IMR-90 (cell line): ENCODE measurements around the gene SLC39A6. TPM values are rescaled to one million over a fixed set of nuclear protein-coding genes. Genes with fewer than 3 reads are reported as not detected.
A peak's percentile ranks its signal among the peaks of the same experiment; 100 is the strongest.

ENCODE experiments used
- ATAC-seq: fragments of 200-7000 bp; cut with Tn5 transposase; 2 replicates; pipeline ENCODE4 v1.9.1; 2020; ENCODE audit warnings: low read depth, mild to moderate bottlenecking, moderate library complexity
- BruUV-seq: library from RNA; stranded (reverse); fragments of 400-500 nt; replicated peaks from 2 replicates; lab custom pipeline; 2021; lab: Mats Ljungman, UMichigan
- CTCF ChIA-PET: fragments of 300-600 bp; formaldehyde crosslinking; extraction: SDS; loops from one replicate; lab custom pipeline; 2021; ENCODE audit warnings: antibody characterized with exemption; lab: Yijun Ruan, JAX
- POLR2A ChIA-PET: fragments of 300-600 bp; sonication (Branson Sonifier 250); formaldehyde crosslinking; loops from one replicate; lab custom pipeline; 2022; ENCODE audit warnings: antibody characterized with exemption; ENCODE audit not compliant: unreplicated experiment; lab: Charles Lee
- DNase-seq: peaks from one replicate; pipeline ENCODE4 v3.0.0; 2013
- H2AFZ ChIP-seq: replicated peaks from 2 replicates; pipeline ENCODE3; 2013; ENCODE audit warnings: low read length, mild to moderate bottlenecking; ENCODE audit not compliant: poor library complexity
- H2AK5ac ChIP-seq: 2 replicates; pipeline ENCODE4 v1.6.1; 2013; ENCODE audit warnings: low read depth, low read length, inconsistent platforms
- H2AK9ac ChIP-seq: replicated peaks from 2 replicates; pipeline ENCODE3; 2013; ENCODE audit warnings: mild to moderate bottlenecking, low read depth, low read length, moderate library complexity; ENCODE audit not compliant: poor library complexity
- H2BK120ac ChIP-seq: 2 replicates; pipeline ENCODE4 v1.6.1; 2013; ENCODE audit warnings: low read depth, low read length, inconsistent platforms
- H2BK15ac ChIP-seq: 3 replicates; pipeline ENCODE4 v1.6.1; 2013; ENCODE audit warnings: low read depth, low read length, inconsistent platforms
- H2BK20ac ChIP-seq: 2 replicates; pipeline ENCODE4 v1.6.1; 2013; ENCODE audit warnings: low read depth, mild to moderate bottlenecking, inconsistent platforms, low read length, moderate library complexity
- H2BK5ac ChIP-seq: 2 replicates; pipeline ENCODE4 v1.6.1; 2013; ENCODE audit warnings: mild to moderate bottlenecking, low read depth, low read length, inconsistent platforms; ENCODE audit not compliant: poor library complexity, severe bottlenecking
- H3K14ac ChIP-seq: replicated peaks from 2 replicates; pipeline ENCODE4 v1.6.1; 2013; ENCODE audit warnings: low read depth, low read length, inconsistent platforms
- H3K18ac ChIP-seq: 2 replicates; pipeline ENCODE4 v1.6.1; 2013; ENCODE audit warnings: low read depth, low read length, control low read depth
- H3K23ac ChIP-seq: 2 replicates; pipeline ENCODE4 v1.6.1; 2013; ENCODE audit warnings: low read depth, low read length, inconsistent platforms
- H3K27ac ChIP-seq: 2 replicates; pipeline ENCODE4 v1.5.1; 2013; ENCODE audit warnings: mild to moderate bottlenecking, control low read depth, low read length; ENCODE audit not compliant: insufficient read depth
- H3K27me3 ChIP-seq: 2 replicates; pipeline ENCODE4 v1.6.1; 2013; ENCODE audit warnings: low read length; ENCODE audit not compliant: control insufficient read depth, insufficient read depth
- H3K36me3 ChIP-seq: 2 replicates; pipeline ENCODE4 v1.6.1; 2013; ENCODE audit warnings: low read length, mixed read lengths; ENCODE audit not compliant: control insufficient read depth, insufficient read depth
- H3K4ac ChIP-seq: 2 replicates; pipeline ENCODE4 v1.6.1; 2013; ENCODE audit warnings: low read depth, low read length, inconsistent platforms
- H3K4me1 ChIP-seq: 2 replicates; pipeline ENCODE4 v1.6.1; 2013; ENCODE audit warnings: low read length, mixed read lengths; ENCODE audit not compliant: control insufficient read depth, insufficient read depth
- H3K4me2 ChIP-seq: 2 replicates; pipeline ENCODE4 v1.6.1; 2013; ENCODE audit warnings: low read depth, mild to moderate bottlenecking, control low read depth, low read length, moderate library complexity
- H3K4me3 ChIP-seq: 2 replicates; pipeline ENCODE4 v1.5.1; 2013; ENCODE audit warnings: low read depth, mild to moderate bottlenecking, control low read depth, low read length, moderate library complexity; ENCODE audit not compliant: insufficient read depth
- H3K56ac ChIP-seq: 2 replicates; pipeline ENCODE4 v1.6.1; 2013; ENCODE audit warnings: low read length, inconsistent platforms; ENCODE audit not compliant: insufficient read depth; ENCODE audit errors: extremely low read depth
- H3K79me1 ChIP-seq, 2 experiments: 2 replicates each; pipeline ENCODE4 v1.6.1; 2013; ENCODE audit warnings: low read length in 2 of 2, inconsistent platforms in 1 of 2, low read depth in 1 of 2
- H3K9ac ChIP-seq: 2 replicates; pipeline ENCODE4 v1.6.1; 2013; ENCODE audit warnings: low read depth, low read length, control low read depth
- H3K9me1 ChIP-seq: 2 replicates; pipeline ENCODE4 v1.6.1; 2013; ENCODE audit warnings: low read length, inconsistent platforms; ENCODE audit not compliant: insufficient read depth
- H3K9me3 ChIP-seq: 2 replicates; pipeline ENCODE4 v1.6.1; 2013; ENCODE audit warnings: low read length; ENCODE audit not compliant: control insufficient read depth, insufficient read depth
- H4K20me1 ChIP-seq: 2 replicates; pipeline ENCODE4 v1.6.1; 2013; ENCODE audit warnings: low read length, inconsistent platforms; ENCODE audit not compliant: insufficient read depth
- H4K5ac ChIP-seq: 2 replicates; pipeline ENCODE4 v1.6.1; 2013; ENCODE audit warnings: mild to moderate bottlenecking, low read depth, low read length, control low read depth
- H4K8ac ChIP-seq, 2 experiments: 2 replicates each; pipeline ENCODE4 v1.6.1; 2013; ENCODE audit warnings: low read depth in 2 of 2, low read length in 2 of 2, control low read depth in 1 of 2, inconsistent platforms in 1 of 2
- H4K91ac ChIP-seq: 2 replicates; pipeline ENCODE4 v1.6.1; 2013; ENCODE audit warnings: low read depth, low read length, inconsistent platforms; ENCODE audit not compliant: insufficient read depth
- CEBPB ChIP-seq: IDR thresholded peaks from 2 replicates; pipeline ENCODE4 v1.6.1; 2012; ENCODE audit warnings: low read depth, low read length, improper control_type of control experiment
- CTCF ChIP-seq: conservative IDR thresholded peaks from 2 replicates; pipeline ENCODE4 v1.5.1; 2012; ENCODE audit warnings: mild to moderate bottlenecking, low read depth, low read length, improper control_type of control experiment
- MAFK ChIP-seq: IDR thresholded peaks from 2 replicates; pipeline ENCODE4 v1.6.1; 2012; ENCODE audit warnings: low read depth, low read length, improper control_type of control experiment
- POLR2A ChIP-seq: IDR thresholded peaks from 2 replicates; pipeline ENCODE4 v1.6.1; 2012; ENCODE audit warnings: mild to moderate bottlenecking, low read depth, low read length
- SMC3 ChIP-seq: fragments of 150-350 bp; IDR thresholded peaks from 2 replicates; pipeline ENCODE4 v1.6.1; 2016; ENCODE audit warnings: low read depth, mild to moderate bottlenecking, antibody characterized with exemption, low read length, moderate library complexity
- USF2 ChIP-seq: fragments of 150-350 bp; IDR thresholded peaks from 2 replicates; pipeline ENCODE4 v1.6.1; 2017; ENCODE audit warnings: mild to moderate bottlenecking, antibody characterized with exemption, low read length, low read depth
- WGBS, 2 experiments: methylation state at CpG; one replicate each; pipeline versions ENCODE4 v1.1.5 to v1.1.7; 2013; ENCODE audit warnings: missing lambda C conversion rate in 2 of 2; ENCODE audit not compliant: insufficient read length in 1 of 2; ENCODE audit errors: extremely low coverage in 2 of 2; 5-methylcytosine and 5-hydroxymethylcytosine counted together
- dilution Hi-C: fragments of 300-500 bp; cut with HindIII; formaldehyde crosslinking; loops from one replicate; pipeline ENCODE4 v1.14.3; 2018; ENCODE audit warnings: low sequenced_read_pairs; ENCODE audit not compliant: unreplicated experiment
- in situ Hi-C: fragments of 300-500 bp; cut with MboI; formaldehyde crosslinking; loops from 3 replicates; pipeline ENCODE4 v1.14.3; 2019; ENCODE audit warnings: low sequenced_read_pairs, inconsistent platforms, mixed read lengths
- intact Hi-C: fragments of 100-400 bp; cut with micrococcal nuclease; formaldehyde crosslinking; loops from 2 replicates; pipeline ENCODE4 v1.10.0; 2022
- polyA plus RNA-seq, 3 experiments: library from polyadenylated mRNA; depleted of rRNA; stranded (reverse); fragments of >200 nt; gene quantifications; 2 replicates each; pipeline ENCODE4 v1.2.3, GENCODE V29; 2012; ENCODE audit warnings: low replicate concordance in 1 of 3
- total RNA-seq: library from RNA; depleted of rRNA; stranded (reverse); fragments of >200 nt; gene quantifications from 2 replicates; pipeline ENCODE4 v1.2.3, GENCODE V29; 2012

SLC39A6 gene
- total and polyA plus RNA-seq, 2 of the 4 experiments (the other 2 are of a cell fraction): 48.7 to 91.9 TPM

DNA sequence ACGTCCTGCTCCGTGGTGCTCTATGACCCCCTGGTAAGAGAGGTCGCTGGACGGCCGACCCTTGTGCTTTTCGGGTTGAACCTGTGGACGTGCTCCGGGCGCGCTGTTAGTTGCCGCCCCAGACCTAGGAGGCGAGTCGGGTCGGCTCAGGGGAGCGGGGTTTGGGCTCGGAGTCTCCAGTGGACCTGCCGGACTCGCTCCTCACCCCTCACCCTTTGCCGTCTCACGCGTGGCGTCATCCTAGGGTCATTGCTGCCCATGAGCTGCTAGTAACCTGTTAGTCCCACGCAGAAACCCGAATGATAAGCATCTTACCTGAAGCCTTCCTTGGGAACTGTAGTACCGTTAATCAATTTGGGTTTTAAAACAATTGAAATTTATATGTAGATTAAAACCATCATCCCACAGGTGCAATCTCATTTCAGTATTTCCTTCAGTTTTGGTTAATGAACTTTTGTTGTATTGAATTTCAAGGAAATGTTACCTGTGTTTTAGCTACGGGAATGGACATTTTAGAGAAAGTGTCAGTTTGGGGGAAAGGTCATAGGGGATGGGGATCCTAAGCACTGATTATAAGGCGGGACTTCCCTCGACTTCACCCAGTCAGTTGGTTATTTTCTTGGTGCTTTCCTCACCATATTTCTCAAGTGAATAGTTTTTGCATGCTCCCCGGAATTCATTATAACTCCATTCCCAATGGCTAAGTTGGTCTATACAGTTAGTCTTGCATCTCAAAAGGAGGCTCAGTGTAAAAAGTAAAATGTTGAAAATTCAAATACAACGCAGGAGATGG is 1.1 kb upstream of the SLC39A6 start:
- 15% methylated on average over 4 of the region's 30 CpGs; no CpG with 5 or more reads in 1 of the 2 experiments for WGBS, 2 experiments
- Histone ChIP-seq H3K79me1 (peaks cover 14 to 73% of the 10 kb centered on the region in 2 experiments), H2AK5ac (peak overlapping the region; percentile 73), H3K27me3 (no peaks in the 10 kb centered on the region), H3K56ac (peak overlapping the region; percentile 85), H2BK120ac (peak overlapping the region; percentile 88; the same call in 1 of the 2 replicates), H2AK9ac (peak overlapping the region; percentile 98), H4K20me1 (peaks cover 53% of the 10 kb centered on the region), H4K91ac (peak overlapping the region; percentile 93), H3K27ac (peak overlapping the region; percentile 77), H3K9ac (peak overlapping the region; percentile 95), H3K9me1 (peaks cover 17% of the 10 kb centered on the region), H2AFZ (peak overlapping the region; percentile 99), H3K36me3 (peaks cover 13% of the 10 kb centered on the region), H3K4me2 (peak overlapping the region; percentile 93), H4K8ac (peak overlapping the region; percentile 82 to 94), H3K18ac (peak overlapping the region; percentile 72), H2BK15ac (no peak overlapping the region; the same call in 2 of the 3 replicates), H3K4ac (peak overlapping the region; percentile 97), H2BK5ac (peak overlapping the region; percentile 80), H3K4me3 (peak overlapping the region; percentile 89), H3K23ac (peak overlapping the region; percentile 97), H3K4me1 (peaks cover 8% of the 10 kb centered on the region), H4K5ac (peak overlapping the region; percentile 73), H3K14ac (peak overlapping the region; percentile 94), H2BK20ac (no peak overlapping the region), H3K9me3 (no peaks in the 10 kb centered on the region)
- no peak for TF ChIP-seq MAFK
- TF ChIP-seq POLR2A: no peak
- TF ChIP-seq SMC3: no peak
- TF ChIP-seq USF2: no peak
- TF ChIP-seq CEBPB: no peak
- no peak for TF ChIP-seq CTCF
- ChIA-PET CTCF (interaction anchor here (0.6 to 1.3 kb wide), 3 partner anchors 34 to 506 kb away, joined by 3 to 9 read pairs (median 3); no protein-coding TSS in a partner anchor), POLR2A (no interaction called here)
- ATAC-seq: peak; percentile 2
- dilution Hi-C loops (no loop called here), in situ Hi-C loops (no loop called here), intact Hi-C loops (no loop called here)
- BruUV-seq: TSS peak; percentile 46
- DNase-seq: peak; percentile 10
